Prostate gland (tissue), 2 donors: ENCODE data around the gene XDH. TPM values are rescaled to one million over a fixed set of nuclear protein-coding genes. Genes with fewer than 3 reads are reported as not detected.

Experiments used
- DNase-seq: peaks from one replicate; pipeline ENCODE4 v3.0.0-alpha.2; 2019; ENCODE audit warnings: low spot score
- H3K27ac ChIP-seq, 2 donors: fragments of 200-600 bp; sonication (generic); 2 replicates each; pipeline ENCODE4 v1.5.1; 2017 to 2019
- H3K27me3 ChIP-seq: fragments of 200-600 bp; sonication (generic); replicated peaks from 2 replicates; pipeline ENCODE4 v1.5.1; 2019; ENCODE audit not compliant: insufficient read depth
- H3K36me3 ChIP-seq, 2 donors: fragments of 200-600 bp; sonication (generic); 1 replicate in 1 of 2; 2 replicates in 1 of 2; pipeline versions ENCODE4 v1.5.1 to v1.8.1; 2017 to 2019
- H3K4me1 ChIP-seq: fragments of 200-600 bp; sonication (generic); replicated peaks from 2 replicates; pipeline ENCODE4 v1.5.1; 2019
- H3K4me3 ChIP-seq, 2 donors: fragments of 200-600 bp; sonication (generic); 2 replicates each; pipeline ENCODE4 v1.5.1; 2017 to 2019
- H3K9me3 ChIP-seq: fragments of 200-600 bp; sonication (generic); 2 replicates; pipeline ENCODE4 v1.5.1; 2017
- POLR2A ChIP-seq: fragments of 450-650 bp; IDR thresholded peaks from one replicate; pipeline ENCODE4 v1.6.1; 2016; ENCODE audit warnings: antibody characterized with exemption, mild to moderate bottlenecking
- POLR2AphosphoS5 ChIP-seq: sonication (generic); formaldehyde crosslinking; IDR thresholded peaks from one replicate; pipeline ENCODE4 v1.6.1; 2017; ENCODE audit warnings: antibody characterized with exemption
- WGBS: methylation state at CpG from one replicate; pipeline ENCODE4 v1.1.5; 2018; 5-methylcytosine and 5-hydroxymethylcytosine counted together
- intact Hi-C: fragments of 100-400 bp; cut with DNase I; formaldehyde crosslinking; loops from one replicate; pipeline ENCODE4 v1.14.2; 2022
- total RNA-seq, 2 donors: library from RNA; depleted of rRNA; stranded (reverse); fragments of >200 nt; gene quantifications; one replicate each; pipeline ENCODE4 v1.1.0, GENCODE V29; 2016
- TF ChIP-seq, protein P1 (sequence below), 4 experiments: fragments of 200-600 bp in 2 of 4; fragments of 450-650 bp in 2 of 4; sonication (generic) in 2 of 4; IDR thresholded peaks; 1 replicate in 3 of 4; 2 replicates in 1 of 4; pipeline ENCODE4 v1.5.1; 2016 to 2019; ENCODE audit warnings: antibody characterized with exemption in 4 of 4, mild to moderate bottlenecking in 2 of 4, moderate library complexity in 2 of 4

The XDH gene
- total RNA-seq, 2 donors from 2014 or later: 1.2 to 2.5 TPM

DNA sequence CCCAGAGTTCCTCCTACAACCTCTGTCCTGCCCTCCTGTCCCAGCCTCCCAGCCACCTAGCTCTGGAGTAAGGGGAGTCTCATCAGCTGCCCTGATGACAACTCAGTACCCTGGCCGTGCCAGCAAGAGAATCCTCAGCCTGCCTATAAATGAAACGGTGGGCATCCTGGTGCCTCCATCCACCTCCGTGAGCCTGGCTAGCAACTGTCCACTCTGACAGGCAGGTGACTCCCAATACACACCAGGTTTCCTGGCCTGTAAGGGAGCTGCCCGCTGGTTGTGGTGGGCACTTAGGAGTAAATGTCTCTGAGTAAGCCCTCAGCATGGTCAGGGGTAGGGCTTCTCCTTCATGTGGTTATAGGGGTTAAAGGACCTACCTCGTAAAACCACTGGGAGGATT is 81.5 kb downstream of the XDH start:
- Histone ChIP-seq H3K9me3 (no peaks in the 10 kb centered on the region), H3K27ac (no peak overlapping the region), H3K4me3 (no peak overlapping the region), H3K27me3 (peaks cover 2% of the 10 kb centered on the region), H3K4me1 (no peaks in the 10 kb centered on the region), H3K36me3 (no peaks in the 10 kb centered on the region)
- no peak for DNase-seq
- TF ChIP-seq POLR2A (no peak), POLR2AphosphoS5 (no peak)
- TF ChIP-seq, protein P1, sequence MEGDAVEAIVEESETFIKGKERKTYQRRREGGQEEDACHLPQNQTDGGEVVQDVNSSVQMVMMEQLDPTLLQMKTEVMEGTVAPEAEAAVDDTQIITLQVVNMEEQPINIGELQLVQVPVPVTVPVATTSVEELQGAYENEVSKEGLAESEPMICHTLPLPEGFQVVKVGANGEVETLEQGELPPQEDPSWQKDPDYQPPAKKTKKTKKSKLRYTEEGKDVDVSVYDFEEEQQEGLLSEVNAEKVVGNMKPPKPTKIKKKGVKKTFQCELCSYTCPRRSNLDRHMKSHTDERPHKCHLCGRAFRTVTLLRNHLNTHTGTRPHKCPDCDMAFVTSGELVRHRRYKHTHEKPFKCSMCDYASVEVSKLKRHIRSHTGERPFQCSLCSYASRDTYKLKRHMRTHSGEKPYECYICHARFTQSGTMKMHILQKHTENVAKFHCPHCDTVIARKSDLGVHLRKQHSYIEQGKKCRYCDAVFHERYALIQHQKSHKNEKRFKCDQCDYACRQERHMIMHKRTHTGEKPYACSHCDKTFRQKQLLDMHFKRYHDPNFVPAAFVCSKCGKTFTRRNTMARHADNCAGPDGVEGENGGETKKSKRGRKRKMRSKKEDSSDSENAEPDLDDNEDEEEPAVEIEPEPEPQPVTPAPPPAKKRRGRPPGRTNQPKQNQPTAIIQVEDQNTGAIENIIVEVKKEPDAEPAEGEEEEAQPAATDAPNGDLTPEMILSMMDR (IDR thresholded peaks at IDR 0.05): no peak
- 92% methylated on average over 5 of the region's 5 CpGs for WGBS
- intact Hi-C loops: loop anchor here (5.0 to 10.0 kb wide), 4 partner anchors 101 to 1168 kb away; partner anchors contain the start of gene EHD3

DNA sequence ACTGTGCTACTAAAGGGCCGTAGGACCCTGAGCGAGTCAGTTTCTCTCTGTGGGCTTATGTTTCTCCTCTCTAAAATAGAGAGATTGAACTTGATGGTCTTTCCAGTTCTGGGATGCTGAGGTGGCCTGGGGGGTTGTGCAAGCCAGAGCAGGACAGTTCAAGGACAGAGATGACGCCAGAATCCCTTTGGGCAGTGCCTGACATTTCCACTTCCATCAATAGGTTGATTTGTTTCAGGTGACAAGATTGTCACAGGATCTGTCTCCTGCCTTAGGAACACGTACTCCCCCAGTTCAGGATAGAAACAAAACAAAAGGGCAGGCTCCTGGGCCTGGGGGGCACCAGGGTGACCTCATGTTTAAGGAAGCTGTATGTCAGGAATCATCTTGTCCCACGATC is 82.0 kb downstream of the XDH start:
- Histone ChIP-seq H3K27ac (no peak overlapping the region), H3K4me3 (no peak overlapping the region), H3K4me1 (no peaks in the 10 kb centered on the region), H3K36me3 (no peaks in the 10 kb centered on the region), H3K27me3 (peaks cover 2% of the 10 kb centered on the region), H3K9me3 (no peaks in the 10 kb centered on the region)
- intact Hi-C loops: loop anchor here (5.0 to 10.0 kb wide), 4 partner anchors 100 to 1168 kb away; partner anchors contain the start of gene EHD3
- DNase-seq: no peak
- WGBS: 83% methylated on average over 5 of the region's 5 CpGs
- TF ChIP-seq, protein P1 (IDR thresholded peaks at IDR 0.05): no peak
- TF ChIP-seq POLR2AphosphoS5: no peak

DNA sequence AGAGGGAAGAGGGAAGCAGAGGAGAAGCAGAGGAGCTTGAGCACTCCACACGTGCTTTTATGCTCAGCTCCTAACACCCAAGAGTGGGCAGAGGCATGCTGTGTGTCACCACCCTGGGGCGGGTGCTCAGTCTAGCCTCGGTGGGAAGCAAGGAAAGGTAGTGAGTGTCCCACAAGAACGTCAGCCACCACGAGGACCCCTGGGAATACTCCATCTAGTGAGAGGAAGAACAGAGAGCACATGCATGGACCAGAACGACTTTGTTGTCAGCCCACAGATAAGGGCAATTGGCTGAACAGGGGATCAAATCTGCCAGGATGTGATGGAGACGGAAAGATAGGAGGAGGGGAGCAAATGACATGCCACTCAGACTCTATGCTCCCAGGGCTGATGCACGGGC is 83.4 kb downstream of the XDH start:
- WGBS: 85% methylated on average over 8 of the region's 8 CpGs
- Histone ChIP-seq H3K27ac (no peak overlapping the region), H3K4me1 (no peaks in the 10 kb centered on the region), H3K9me3 (no peaks in the 10 kb centered on the region), H3K4me3 (no peak overlapping the region), H3K27me3 (no peaks in the 10 kb centered on the region), H3K36me3 (no peaks in the 10 kb centered on the region)
- DNase-seq: no peak
- TF ChIP-seq POLR2AphosphoS5 (no peak), POLR2A (no peak)
- TF ChIP-seq, protein P1 (IDR thresholded peaks at IDR 0.05): no peak
- intact Hi-C loops: loop anchor here (5.0 to 10.0 kb wide), 4 partner anchors 99 to 1166 kb away; partner anchors contain the start of gene EHD3

GRCh38 chr2:31329081-31329625 is 85.4 kb downstream of the XDH start:
- no peaks in the 10 kb centered on the region for H3K9me3 ChIP-seq
- no peak for DNase-seq
- no peaks in the 10 kb centered on the region for H3K4me1 ChIP-seq
- H3K27me3 ChIP-seq: no peaks in the 10 kb centered on the region
- 58% methylated on average over 2 of the region's 2 CpGs for WGBS
- no peak overlapping the region for H3K4me3 ChIP-seq
- intact Hi-C loops: no loop called here
- H3K36me3 ChIP-seq: no peaks in the 10 kb centered on the region
- H3K27ac ChIP-seq: no peak overlapping the region
- TF ChIP-seq, protein P1 (IDR thresholded peaks at IDR 0.05): no peak
- no peak for TF ChIP-seq POLR2A
- no peak for TF ChIP-seq POLR2AphosphoS5

DNA sequence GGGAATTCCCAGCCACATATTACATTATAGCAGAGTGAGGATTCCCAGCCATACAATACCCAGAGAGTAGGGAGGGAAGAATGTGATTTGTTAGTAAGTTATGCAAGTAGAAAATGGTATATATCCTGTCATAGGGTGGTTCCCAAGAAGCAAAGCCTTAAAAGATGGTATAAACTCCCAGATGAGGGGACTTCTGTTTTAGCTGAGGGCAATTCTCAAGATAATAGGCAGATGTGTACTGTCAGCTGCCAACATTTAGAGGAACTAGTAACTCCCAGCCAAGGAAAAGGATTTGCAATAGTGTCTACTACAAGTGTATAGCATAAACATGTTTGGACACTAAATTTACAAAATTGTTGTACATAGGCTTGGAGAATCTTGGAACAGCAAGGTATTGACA is 86.5 kb downstream of the XDH start:
- Histone ChIP-seq H3K4me3 (no peak overlapping the region), H3K27ac (no peak overlapping the region), H3K9me3 (no peaks in the 10 kb centered on the region), H3K36me3 (no peaks in the 10 kb centered on the region), H3K27me3 (no peaks in the 10 kb centered on the region), H3K4me1 (no peaks in the 10 kb centered on the region)
- intact Hi-C loops: no loop called here
- DNase-seq: no peak
- TF ChIP-seq POLR2AphosphoS5 (no peak), POLR2A (no peak)
- TF ChIP-seq, protein P1 (IDR thresholded peaks at IDR 0.05): no peak
